Right ventricle myocardium inferior (tissue), 1 donor: ENCODE measurements around the gene OSBPL3. TPM values are rescaled to one million over a fixed set of nuclear protein-coding genes. Genes with fewer than 3 reads are reported as not detected.

Source experiments
- ATAC-seq: fragments of 200-7000 bp; cut with Tn5 transposase; one replicate; pipeline ENCODE4 v1.9.1; 2020; ENCODE audit warnings: mild to moderate bottlenecking, moderate library complexity
- DNase-seq: peaks from one replicate; pipeline ENCODE4 v3.0.0; 2021; ENCODE audit errors: missing footprints
- intact Hi-C: fragments of 100-400 bp; cut with DNase I; formaldehyde crosslinking; loops from one replicate; pipeline ENCODE4 v1.11.0; 2022
- total RNA-seq: library from RNA; stranded (reverse); fragmentation: NEBNext Ultra II Directional; extraction: Animal tissue kit (Norgen Biotek cat#: 25700); gene quantifications from one replicate; pipeline ENCODE4 v1.2.1, GENCODE V29; 2021
- donor health status: DM: no; HTN: yes; CAD: no; lungs with severe emphysema.

The OSBPL3 gene
- total RNA-seq, 1 donor from 2014 or later, result 8.5 TPM

DNA sequence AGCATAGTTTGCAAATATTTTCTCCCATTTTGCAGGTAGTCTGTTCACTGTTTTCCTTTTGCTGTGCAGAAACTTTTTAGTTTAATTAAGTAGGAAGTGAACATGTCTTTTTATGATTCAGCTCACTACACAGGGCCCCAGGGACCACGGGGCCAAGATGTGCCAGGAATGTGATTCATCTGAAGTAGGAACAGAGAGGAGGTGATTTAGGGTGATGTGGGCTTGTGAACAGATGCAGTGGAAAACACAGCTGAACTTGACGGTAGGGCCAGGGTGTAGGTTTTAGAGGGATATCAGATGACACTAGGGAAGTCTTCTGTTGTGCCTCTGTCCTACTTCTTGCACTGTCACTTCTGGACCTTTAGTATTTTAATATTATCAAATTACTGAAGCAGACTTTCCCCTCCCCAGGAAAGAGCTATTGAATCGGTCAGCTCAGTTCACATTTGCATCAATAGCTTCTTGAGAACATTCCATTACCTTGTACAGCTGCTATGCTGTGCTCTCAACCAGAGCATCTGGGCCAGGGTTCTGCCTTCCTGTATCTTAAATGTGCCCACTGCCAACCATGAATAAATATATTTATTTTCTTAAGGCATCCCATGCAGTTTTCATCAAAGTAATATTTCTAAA, 96.9 kb downstream of the OSBPL3 start:
- intact Hi-C loops, result no loop called here
- ATAC-seq (peak; percentile 90), DNase-seq (peak; percentile 77)

DNA sequence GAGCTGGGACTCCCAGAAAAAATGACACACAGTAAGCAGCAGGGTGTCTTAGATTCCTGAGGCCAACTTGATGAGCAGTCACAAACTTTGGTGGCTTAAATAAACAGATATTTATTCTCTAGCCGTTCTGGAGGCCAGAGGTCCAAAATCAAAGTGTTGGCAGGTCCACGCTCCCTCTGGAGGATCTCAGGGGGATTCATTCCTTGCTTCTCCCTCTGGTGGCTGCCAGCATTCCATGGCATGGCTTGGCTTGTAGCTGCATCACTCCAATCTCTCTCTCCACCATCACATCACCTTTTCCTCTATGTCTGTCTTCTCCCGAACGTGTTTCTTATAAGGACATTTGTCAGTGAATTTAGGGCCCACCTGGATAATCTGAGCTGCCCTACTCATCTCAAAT, 98.4 kb downstream of the OSBPL3 start:
- no peak for ATAC-seq
- intact Hi-C loops, result no loop called here
- no peak for DNase-seq

DNA sequence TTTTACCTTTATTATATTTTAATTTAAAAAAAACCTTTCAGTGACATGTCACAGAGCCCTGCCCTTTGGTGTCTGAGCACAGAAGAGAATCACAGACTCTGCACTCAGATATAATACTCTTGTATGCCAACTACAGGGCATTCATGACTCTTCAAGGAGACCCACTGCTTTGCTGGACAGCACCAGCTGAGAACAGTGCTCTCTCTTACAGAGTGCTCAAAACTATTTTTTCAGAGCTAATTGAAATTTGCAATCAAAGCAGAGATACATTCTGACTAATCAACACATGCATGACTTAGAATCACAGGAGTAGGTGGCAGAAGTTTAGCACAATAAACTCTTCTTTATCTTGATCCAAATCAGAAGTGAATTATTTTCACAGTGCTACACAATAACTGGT, 99.1 kb downstream of the OSBPL3 start:
- ATAC-seq (no peak), DNase-seq (no peak)
- intact Hi-C loops, result no loop called here

DNA sequence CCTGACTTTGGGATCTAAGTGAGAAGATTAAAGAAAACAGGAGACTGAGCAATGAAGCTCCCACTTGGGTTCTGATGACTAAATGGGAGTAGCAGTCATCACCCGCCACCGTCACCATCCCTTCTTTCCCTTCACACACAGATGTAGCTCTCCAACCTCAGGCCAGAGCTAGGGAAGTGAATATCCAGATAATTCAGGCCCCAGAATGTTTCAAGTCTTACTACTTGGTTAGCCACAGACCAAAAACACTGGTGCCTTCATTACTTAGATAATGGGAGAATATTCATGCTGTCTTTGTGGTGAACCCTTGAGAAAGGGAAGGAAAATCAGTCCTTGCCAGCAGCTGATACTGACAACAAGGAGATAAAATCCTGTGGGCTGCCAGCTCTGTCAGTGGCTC, 100.7 kb downstream of the OSBPL3 start:
- ATAC-seq, result no peak
- no peak for DNase-seq
- intact Hi-C loops, result no loop called here

DNA sequence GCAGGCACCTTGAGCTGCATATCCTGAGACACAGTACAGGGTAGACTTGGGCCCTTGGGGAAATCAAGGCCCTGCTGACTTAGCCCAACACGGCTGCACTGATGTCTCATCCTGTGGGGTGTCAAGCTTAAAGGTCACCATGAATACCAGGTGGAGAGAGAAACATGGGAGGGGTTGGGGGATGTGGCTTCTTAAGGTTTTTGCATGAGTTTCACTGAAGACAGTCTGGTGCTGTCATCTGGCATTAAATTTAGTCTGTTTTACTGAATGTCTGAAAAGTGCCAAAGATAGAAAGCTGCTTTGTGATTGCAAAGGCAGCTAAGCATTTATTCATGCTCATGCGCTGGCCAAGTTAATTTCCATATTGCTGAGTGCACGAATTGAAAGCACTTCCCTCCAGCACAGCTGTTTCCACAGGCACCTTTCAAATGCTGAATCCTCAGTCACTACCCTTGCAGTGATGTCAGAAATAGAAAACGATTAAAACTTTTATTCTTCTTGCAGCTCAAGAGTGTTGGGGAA, 102.1 kb downstream of the OSBPL3 start:
- peak; percentile 66 for ATAC-seq
- intact Hi-C loops, result no loop called here
- no peak for DNase-seq

DNA sequence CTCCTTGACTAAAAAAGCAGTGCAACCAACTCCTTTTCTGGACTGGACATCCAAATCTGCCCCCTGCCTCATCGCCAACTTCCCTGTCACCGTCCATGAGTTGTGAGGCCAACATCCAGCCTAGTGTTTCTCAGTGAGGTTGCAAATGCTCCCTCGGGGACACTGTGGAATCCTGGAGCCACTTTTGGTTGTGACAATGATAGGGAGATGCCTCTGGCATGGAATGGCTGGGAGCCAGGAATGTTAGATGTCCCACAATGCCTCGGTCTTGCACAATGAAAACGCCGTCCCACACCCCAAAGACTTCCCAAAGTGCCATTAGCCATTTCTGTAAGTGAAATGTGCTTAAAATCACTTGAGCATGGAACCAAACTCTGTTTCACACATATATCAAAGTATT, 105.2 kb downstream of the OSBPL3 start:
- intact Hi-C loops, result no loop called here
- ATAC-seq (no peak), DNase-seq (no peak)

DNA sequence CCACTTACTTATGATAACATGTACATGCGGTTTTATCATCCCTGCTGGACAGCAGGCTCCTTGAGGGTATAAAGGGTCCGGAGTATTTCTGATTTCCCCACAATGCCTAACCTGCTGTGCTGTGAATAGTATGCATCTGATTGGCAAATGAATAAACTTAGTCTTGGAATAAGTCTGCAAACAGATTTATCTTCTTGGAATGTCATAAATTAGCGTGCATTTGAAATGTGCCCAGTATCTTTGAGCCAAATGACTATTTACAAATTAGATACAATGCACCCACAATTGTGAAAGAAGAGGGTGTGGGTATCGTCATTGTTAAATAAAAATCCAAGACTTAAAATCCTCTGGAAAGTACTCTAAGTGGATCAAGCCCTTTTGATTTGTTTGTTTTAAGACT, 106.0 kb downstream of the OSBPL3 start:
- intact Hi-C loops, result no loop called here
- no peak for DNase-seq
- ATAC-seq, result no peak

DNA sequence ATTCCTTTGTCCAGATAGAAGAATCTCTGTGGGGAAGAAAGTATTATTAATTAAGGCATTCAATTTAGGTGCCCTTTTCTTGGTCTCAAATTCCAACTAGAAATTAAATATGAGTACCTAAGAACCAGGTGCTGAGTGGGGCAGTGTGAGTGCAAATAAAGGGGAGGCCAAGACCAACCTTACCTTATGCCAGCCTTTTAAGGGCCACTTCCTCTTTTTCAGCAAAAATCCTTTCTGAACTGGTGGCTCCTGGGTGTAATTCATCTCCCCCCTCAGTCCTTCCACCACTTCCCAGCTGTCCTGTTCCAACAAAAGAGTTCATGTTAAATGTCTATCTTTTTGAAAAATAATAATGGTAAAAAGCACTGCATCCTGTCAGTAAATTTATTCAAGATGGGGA, 108.2 kb downstream of the OSBPL3 start:
- intact Hi-C loops, result no loop called here
- ATAC-seq, result no peak
- DNase-seq, result no peak

DNA sequence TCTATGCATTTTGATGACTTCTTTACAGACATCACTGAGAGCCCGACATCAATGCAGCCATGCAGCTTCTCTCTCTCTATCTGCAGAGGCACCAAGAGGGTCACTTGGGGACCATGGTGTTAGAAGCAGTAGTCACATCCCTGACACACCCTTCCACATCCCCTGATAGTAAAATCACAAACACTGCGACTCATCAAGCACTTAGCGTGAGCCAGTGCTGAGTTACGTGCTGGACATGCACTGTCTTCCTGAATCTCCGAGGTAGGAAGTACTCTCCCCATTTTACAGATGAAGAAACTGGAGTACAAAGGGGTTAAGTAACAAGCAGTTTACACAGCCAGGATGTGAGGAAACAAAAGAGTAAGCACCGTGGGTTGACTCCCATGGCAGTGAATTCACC, 109.2 kb downstream of the OSBPL3 start:
- DNase-seq (no peak), ATAC-seq (no peak)
- intact Hi-C loops, result no loop called here

DNA sequence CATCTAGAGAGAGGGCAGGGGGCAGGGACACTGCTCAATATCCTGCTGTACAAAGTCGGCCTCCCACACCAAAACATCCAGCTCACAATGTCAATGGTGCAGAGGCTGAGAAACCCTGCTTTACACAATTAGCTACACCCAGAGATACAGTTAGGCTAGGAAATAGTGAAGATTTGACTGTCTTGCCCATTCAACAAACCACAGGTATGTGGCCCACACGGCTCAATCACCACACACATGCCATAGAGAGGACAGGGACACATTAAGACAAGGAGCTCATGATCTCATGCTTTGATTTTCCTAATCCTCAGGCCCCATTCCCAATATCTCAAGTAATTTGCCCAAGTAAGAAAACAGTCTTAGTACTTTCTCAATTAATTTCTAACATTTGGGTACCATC, 110.4 kb downstream of the OSBPL3 start:
- ATAC-seq (no peak), DNase-seq (no peak)
- intact Hi-C loops, result no loop called here

DNA sequence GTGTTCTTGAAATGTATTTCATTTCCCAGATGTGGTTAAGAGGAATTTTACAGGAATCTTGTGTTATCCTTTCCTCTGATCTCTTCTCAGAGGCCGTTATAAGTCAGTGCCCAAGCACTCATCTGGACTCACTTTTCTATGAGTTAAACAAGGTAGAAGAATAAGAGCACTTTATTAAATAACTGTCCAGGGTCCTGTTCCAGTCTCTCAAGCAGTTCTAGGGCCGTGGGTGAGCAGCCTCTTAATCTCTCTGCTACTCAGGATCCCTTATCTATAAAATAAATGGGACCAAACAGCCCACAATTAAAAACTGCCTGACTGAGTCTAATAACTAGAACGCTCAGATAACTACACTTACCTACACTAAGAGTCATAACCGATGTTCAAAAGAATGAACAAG, 111.2 kb downstream of the OSBPL3 start:
- intact Hi-C loops, result no loop called here
- ATAC-seq (no peak), DNase-seq (no peak)

DNA sequence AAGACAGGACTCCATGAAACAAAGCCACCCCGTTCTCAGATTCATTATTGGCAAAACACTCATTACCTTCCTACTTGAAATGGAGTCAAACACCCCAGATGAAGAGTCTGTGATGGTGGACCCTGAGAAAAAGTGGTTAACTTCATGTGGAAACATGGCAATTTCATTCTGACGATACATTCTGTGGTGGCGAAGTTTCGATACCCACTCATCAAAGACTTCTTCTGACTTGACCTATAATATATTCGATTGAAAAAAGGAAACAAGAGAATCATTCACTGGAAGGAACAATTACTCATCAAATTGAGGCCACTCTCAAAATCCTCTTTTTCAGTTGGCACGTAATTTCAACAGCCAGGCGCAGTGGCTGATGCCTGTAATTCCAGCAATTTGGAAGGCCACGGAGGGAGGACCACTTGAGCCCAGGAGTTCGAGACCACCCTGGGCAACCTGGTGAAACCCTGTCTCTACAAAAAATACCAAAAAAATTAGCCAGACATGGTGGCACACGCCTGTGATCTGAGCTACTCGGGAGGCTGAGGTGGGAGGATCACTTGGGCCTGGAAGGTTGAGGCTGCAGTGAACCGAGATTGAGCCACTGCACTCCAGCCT, 113.9 kb downstream of the OSBPL3 start:
- DNase-seq, result no peak
- no peak for ATAC-seq
- intact Hi-C loops, result no loop called here

DNA sequence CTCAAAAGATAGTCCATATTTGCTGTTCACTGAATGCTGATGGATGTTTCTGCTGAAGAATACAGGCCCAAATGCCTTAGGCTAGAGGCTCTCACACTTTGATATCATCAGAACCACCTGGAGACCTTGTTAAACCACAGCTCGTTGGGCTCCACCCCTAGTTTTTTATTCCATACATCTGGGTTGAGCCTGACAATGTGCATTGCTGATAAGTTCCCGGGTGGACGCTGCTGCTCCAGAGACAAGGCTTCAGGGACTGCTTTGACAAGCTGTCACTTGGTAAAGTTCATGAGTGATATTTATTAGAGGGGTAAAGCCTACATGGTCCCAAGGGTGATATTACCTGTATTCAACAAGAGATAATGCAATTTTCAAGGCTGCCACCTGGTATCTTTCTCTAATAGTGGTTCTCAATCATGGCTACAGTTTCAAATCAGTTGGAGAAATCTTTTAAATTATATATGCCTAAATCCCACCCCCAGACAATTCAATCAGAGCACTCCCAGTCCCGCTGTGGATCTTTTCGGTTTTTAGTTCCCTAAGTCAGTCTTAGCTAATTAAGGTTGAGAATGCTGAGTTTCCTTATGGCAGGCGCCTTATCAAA, 115.7 kb downstream of the OSBPL3 start:
- ATAC-seq (no peak), DNase-seq (no peak)
- intact Hi-C loops, result no loop called here

DNA sequence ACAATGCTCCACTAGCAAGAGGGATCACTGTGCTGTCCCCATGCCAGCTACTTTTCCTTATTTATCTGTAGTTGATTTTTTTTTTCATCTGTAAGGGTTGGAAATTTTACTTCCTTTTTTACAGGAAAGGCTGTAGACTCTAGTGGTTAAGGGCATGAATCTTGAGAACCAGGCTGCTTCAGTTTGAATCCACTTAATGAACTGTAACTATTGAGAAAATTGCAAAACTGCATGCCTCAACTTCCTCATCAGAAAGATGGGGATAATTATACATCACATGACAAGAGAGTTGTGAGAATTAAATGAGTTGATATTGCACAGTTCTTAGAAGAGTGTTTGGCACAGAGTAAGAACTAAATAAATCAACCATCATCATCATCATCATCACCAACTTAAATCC, 116.4 kb downstream of the OSBPL3 start:
- ATAC-seq (no peak), DNase-seq (no peak)
- intact Hi-C loops, result no loop called here

DNA sequence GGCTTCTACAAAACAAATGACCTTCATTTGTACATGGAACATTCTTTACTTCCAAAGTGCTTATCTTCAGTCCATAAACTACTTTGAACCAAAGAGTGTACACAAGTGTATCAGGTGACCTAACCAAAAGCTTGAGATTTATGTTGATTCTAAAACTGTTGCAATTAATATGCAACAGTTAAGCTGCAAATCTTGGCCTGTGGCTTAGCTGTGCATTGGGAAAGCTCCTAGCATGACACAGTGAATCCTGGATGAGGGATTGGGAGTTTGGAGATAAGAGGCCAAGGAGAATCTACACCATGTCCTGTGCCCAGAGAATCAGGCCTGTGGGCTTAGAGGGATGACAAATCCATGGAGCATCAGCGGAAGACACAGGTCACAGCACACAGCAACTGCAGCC, 117.5 kb downstream of the OSBPL3 start:
- no peak for DNase-seq
- no peak for ATAC-seq
- intact Hi-C loops, result no loop called here

DNA sequence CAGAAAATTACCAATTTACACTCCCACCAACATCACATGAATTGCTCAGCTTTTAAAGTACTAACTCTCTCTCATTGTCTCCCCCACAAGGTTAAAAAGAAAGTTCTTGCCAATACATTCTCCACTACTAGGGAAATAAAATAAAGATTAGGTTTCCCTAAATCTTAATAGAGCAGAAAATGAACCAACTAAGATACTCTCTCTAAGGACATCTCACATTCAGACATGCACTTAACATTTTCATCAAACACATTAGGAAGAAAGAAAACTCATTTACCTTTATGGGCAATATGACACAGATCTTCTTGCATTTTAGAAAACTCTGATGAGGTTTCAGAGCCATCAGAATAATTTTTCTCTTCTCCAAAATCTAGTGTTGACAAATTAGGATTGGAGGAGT, 118.6 kb downstream of the OSBPL3 start:
- intact Hi-C loops, result no loop called here
- no peak for DNase-seq
- ATAC-seq, result no peak

DNA sequence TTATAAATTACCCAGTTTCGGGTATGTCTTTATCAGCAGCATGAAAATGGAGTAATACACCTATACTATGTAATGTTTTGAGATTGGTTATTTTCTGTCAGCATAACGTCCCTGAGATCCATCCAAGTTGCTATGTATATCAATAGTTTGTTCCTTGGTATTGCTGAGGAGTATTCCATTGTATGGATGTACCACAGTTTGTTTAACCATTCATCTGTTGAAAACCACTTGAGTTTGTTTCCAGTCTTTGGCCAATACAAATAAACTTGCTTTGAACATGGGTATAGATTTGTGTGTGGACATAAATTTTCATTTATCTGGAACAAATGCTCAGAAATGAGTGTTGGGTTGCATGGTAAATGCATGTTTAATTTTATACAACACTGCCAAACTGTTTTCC, 119.4 kb downstream of the OSBPL3 start:
- intact Hi-C loops, result no loop called here
- DNase-seq, result no peak
- no peak for ATAC-seq

DNA sequence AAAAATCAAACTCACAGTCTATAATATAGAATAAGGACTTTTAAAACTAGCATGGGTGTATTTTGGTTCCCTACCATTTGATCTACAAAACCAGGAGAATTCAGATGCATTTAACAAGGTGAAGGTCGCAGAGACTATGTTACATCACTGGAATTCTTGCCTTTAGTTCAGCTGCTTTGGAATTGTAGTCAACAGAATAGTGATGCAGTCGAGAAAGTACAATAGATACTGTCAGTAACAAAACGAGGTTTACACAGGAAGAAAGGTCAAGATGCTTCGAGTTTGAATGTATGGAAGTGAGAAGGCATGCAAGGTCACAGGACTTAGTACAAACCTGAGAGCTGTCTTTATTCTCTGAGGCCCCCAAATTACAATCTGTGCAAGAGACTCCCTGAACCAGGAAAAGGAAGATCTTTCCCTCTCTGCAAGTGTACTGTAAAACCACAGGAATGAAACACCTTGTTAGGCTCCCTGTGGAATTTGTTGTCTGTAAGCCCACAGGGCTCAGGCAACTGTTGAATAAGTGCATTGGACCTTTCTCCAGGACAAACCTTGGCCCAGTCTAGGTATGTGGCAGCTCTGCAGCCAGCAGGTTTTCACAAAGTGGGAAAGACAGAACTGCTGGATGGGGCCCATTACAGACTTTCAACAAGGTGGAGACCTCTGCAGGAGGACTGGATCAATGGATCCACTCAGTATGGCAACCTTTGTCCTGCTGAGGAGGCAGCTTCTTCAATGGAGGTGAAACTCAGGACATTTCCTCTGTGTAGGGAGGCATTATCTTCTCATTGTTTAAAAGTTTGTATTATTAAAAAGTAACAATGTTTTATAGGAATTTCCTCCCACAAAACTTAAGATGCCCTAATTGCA, 121.6 kb downstream of the OSBPL3 start:
- intact Hi-C loops, result no loop called here
- no peak for DNase-seq
- ATAC-seq, result no peak

DNA sequence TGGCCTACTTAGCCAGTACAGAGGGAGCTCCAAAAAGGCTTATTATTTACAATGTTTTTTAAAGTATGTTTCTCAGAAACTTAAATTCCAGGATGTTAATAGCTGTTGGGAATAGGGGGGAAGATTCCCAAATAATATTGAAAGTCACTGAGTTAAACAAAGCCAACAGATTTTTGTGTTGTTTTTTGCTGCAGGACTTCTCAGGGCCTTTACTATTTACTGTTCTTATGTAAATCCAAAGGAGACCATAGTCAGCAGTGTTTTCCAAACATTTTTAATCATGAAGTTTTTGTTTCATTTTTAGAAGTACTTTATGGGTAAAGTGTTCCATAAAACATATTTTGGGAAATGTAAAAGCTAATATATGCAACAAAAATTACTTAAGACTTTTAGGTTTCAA, 122.4 kb downstream of the OSBPL3 start:
- DNase-seq, result no peak
- intact Hi-C loops, result no loop called here
- ATAC-seq, result no peak

DNA sequence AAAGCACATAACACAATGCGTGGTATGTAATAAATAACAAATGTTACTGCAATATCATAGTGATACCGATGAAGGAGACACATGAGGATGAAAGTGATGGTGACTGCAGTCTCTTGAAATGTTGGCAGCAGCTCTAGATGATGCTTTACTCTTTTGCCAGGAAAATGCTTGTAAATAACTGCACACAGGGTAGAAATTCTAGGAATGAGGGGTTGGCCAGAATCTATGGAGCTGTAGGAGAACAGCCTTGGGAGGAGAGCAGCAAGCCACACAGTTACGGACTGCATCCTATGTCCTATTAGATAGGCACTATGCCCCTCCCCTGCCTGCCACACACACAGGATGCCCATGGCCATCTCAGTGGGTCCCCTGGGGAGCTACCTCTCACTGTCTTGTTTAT, 125.1 kb downstream of the OSBPL3 start:
- no peak for ATAC-seq
- intact Hi-C loops, result no loop called here
- no peak for DNase-seq
